ENCODE data around the gene C3orf20.

The C3orf20 gene

GRCh38 chr3:14672588-14672987 is 2.4 kb upstream of the C3orf20 start:
- TF ChIP-seq TAF1 (IDR thresholded peaks at IDR 0.05; ENCODE audit: low read depth): no peak
- no peak for TF ChIP-seq FOXM1 (IDR thresholded peaks at IDR 0.05; ENCODE audit: borderline replicate concordance, low read depth)
- no peak for TF ChIP-seq TCF12 (IDR thresholded peaks at IDR 0.05; ENCODE audit: low read depth)
- no peak for TF ChIP-seq CEBPB (IDR thresholded peaks at IDR 0.05)
- TF ChIP-seq RAD21 (IDR thresholded peaks at IDR 0.05; ENCODE audit: low read depth): no peak
- TF ChIP-seq REST (IDR thresholded peaks at IDR 0.05; ENCODE audit: low read depth): no peak
- TF ChIP-seq TEAD4 (IDR thresholded peaks at IDR 0.05): no peak
- no peak for TF ChIP-seq NFIC (IDR thresholded peaks at IDR 0.05)
- TF ChIP-seq EGR1 (IDR thresholded peaks at IDR 0.05): no peak
- no peak for TF ChIP-seq EP300 (IDR thresholded peaks at IDR 0.05; ENCODE audit: borderline replicate concordance)
- TF ChIP-seq YY1 (IDR thresholded peaks at IDR 0.05; ENCODE audit: low read depth): no peak
- TF ChIP-seq CREB1 (IDR thresholded peaks at IDR 0.05; ENCODE audit: low read depth): no peak

- TF ChIP-seq MAX (IDR thresholded peaks at IDR 0.05) (no peak), REST (IDR thresholded peaks at IDR 0.05; ENCODE audit: low read depth) (no peak), CEBPB (IDR thresholded peaks at IDR 0.05) (no peak), EGR1 (IDR thresholded peaks at IDR 0.05) (no peak), USF1 (IDR thresholded peaks at IDR 0.05) (no peak)
These were observed 1.9 kb downstream of the C3orf20 start for GRCh38 chr3:14676881-14677280.

- TF ChIP-seq USF1 (IDR thresholded peaks at IDR 0.05) (no peak), TAF1 (IDR thresholded peaks at IDR 0.05; ENCODE audit: low read depth) (no peak), NFIC (IDR thresholded peaks at IDR 0.05) (no peak), MAX (IDR thresholded peaks at IDR 0.05) (no peak), RAD21 (IDR thresholded peaks at IDR 0.05; ENCODE audit: low read depth) (no peak), TCF12 (IDR thresholded peaks at IDR 0.05; ENCODE audit: low read depth) (no peak), CEBPB (IDR thresholded peaks at IDR 0.05) (no peak), FOXM1 (IDR thresholded peaks at IDR 0.05; ENCODE audit: borderline replicate concordance, low read depth) (no peak), TEAD4 (IDR thresholded peaks at IDR 0.05) (no peak), EP300 (IDR thresholded peaks at IDR 0.05; ENCODE audit: borderline replicate concordance) (no peak), YY1 (IDR thresholded peaks at IDR 0.05; ENCODE audit: low read depth) (no peak), EGR1 (IDR thresholded peaks at IDR 0.05) (no peak), ZBTB7A (IDR thresholded peaks at IDR 0.05; ENCODE audit: low read depth) (no peak), CREB1 (IDR thresholded peaks at IDR 0.05; ENCODE audit: low read depth) (no peak), REST (IDR thresholded peaks at IDR 0.05; ENCODE audit: low read depth) (no peak)
These were observed 3.1 kb downstream of the C3orf20 start for GRCh38 chr3:14678015-14678503.

GRCh38 chr3:14680115-14680514 is 5.2 kb downstream of the C3orf20 start:
- TF ChIP-seq NFIC (IDR thresholded peaks at IDR 0.05): no peak
- no peak for TF ChIP-seq CREB1 (IDR thresholded peaks at IDR 0.05; ENCODE audit: low read depth)
- no peak for TF ChIP-seq FOXM1 (IDR thresholded peaks at IDR 0.05; ENCODE audit: borderline replicate concordance, low read depth)
- TF ChIP-seq MAX (IDR thresholded peaks at IDR 0.05): no peak
- TF ChIP-seq EGR1 (IDR thresholded peaks at IDR 0.05): no peak
- TF ChIP-seq USF1 (IDR thresholded peaks at IDR 0.05): no peak
- TF ChIP-seq ZBTB7A (IDR thresholded peaks at IDR 0.05; ENCODE audit: low read depth): no peak
- no peak for TF ChIP-seq YY1 (IDR thresholded peaks at IDR 0.05; ENCODE audit: low read depth)

Measured in Ishikawa (cell line).